Islet of Langerhans (tissue), 1 donor: ENCODE data around the gene NGEF.

Experiments
- FAIRE-seq: peaks from one replicate; lab custom pipeline; 2011; peaks lifted over from hg19 to GRCh38; lab: Jason Lieb, UNC

NGEF gene

GRCh38 chr2:233042549-233042948 is 29.5 kb upstream of the NGEF start:
- no peak for FAIRE-seq

- FAIRE-seq: no peak
Observed at GRCh38 chr2:233041722-233042323, 28.8 kb upstream of the NGEF start.

GRCh38 chr2:233040571-233040970 is 27.5 kb upstream of the NGEF start:
- no peak for FAIRE-seq

GRCh38 chr2:233039846-233040530 is 26.9 kb upstream of the NGEF start:
- FAIRE-seq: no peak

- no peak for FAIRE-seq
Observed at GRCh38 chr2:233039212-233039845, 26.3 kb upstream of the NGEF start.

- FAIRE-seq: no peak
Observed at GRCh38 chr2:233037078-233037477, 24.0 kb upstream of the NGEF start.

GRCh38 chr2:233036162-233036838 is 23.2 kb upstream of the NGEF start:
- no peak for FAIRE-seq

GRCh38 chr2:233035426-233036161 is 22.5 kb upstream of the NGEF start:
- FAIRE-seq: no peak

GRCh38 chr2:233034091-233034882 is 21.2 kb upstream of the NGEF start:
- no peak for FAIRE-seq

GRCh38 chr2:233033672-233034071 is 20.6 kb upstream of the NGEF start:
- FAIRE-seq: no peak

GRCh38 chr2:233032551-233033320 is 19.7 kb upstream of the NGEF start, which contains the start of gene NEU2:
TSS of gene NEU2 (plus strand) at chr2:233032672. CDS start at chr2:233032672, 0 bp downstream.
- no peak for FAIRE-seq

GRCh38 chr2:233031556-233032500 is 18.8 kb upstream of the NGEF start:
- no peak for FAIRE-seq

- FAIRE-seq: no peak
Observed at GRCh38 chr2:233029321-233029720, 16.3 kb upstream of the NGEF start.

GRCh38 chr2:233026198-233026813 is 13.2 kb upstream of the NGEF start:
- FAIRE-seq: no peak

- no peak for FAIRE-seq
Observed at GRCh38 chr2:233025706-233026105, 12.7 kb upstream of the NGEF start.

- FAIRE-seq: no peak
Observed at GRCh38 chr2:233023761-233024410, 10.8 kb upstream of the NGEF start.

- no peak for FAIRE-seq
Observed at GRCh38 chr2:233023007-233023760, 10.1 kb upstream of the NGEF start.

- no peak for FAIRE-seq
Observed at GRCh38 chr2:233022561-233022960, 9.5 kb upstream of the NGEF start.
